GM12878 (cell line): ENCODE results near the gene SAMD9. TPM values are rescaled to one million over a fixed set of nuclear protein-coding genes. Genes with fewer than 3 reads are reported as not detected.

Experiments
- ATAC-seq: fragments of 200-7000 bp; cut with Tn5 transposase; 3 replicates; pipeline ENCODE4 v1.9.1; 2020; ENCODE audit warnings: mild to moderate bottlenecking, moderate library complexity
- BruUV-seq: library from RNA; stranded (reverse); fragments of 400-500 nt; replicated peaks from 2 replicates; lab custom pipeline; 2021; lab: Mats Ljungman, UMichigan
- CTCF ChIA-PET: fragments of 300-600 bp; sonication (Branson Sonifier 250); formaldehyde crosslinking; extraction: SDS; loops from one replicate; lab custom pipeline; 2021; ENCODE audit warnings: inconsistent platforms; lab: Yijun Ruan, JAX
- POLR2A ChIA-PET: fragments of 350-600 bp; formaldehyde crosslinking; extraction: SDS; loops from one replicate; lab custom pipeline; 2021; ENCODE audit warnings: inconsistent platforms; lab: Charles Lee
- RAD21 ChIA-PET: fragments of 300-600 bp; sonication (Branson Sonifier 250); formaldehyde crosslinking; loops from one replicate; lab custom pipeline; 2023; ENCODE audit warnings: antibody characterized with exemption; ENCODE audit not compliant: unreplicated experiment; lab: Charles Lee
- SMC1A ChIA-PET: fragments of 300-600 bp; sonication (Branson Sonifier 250); formaldehyde crosslinking; loops from one replicate; lab custom pipeline; 2023; ENCODE audit not compliant: unreplicated experiment, uncharacterized antibody; lab: Charles Lee
- DNase-seq: peaks from one replicate; pipeline ENCODE4 v3.0.0-alpha.2; 2011; ENCODE audit warnings: low read depth, low spot score
- FAIRE-seq: peaks from 3 replicates; lab custom pipeline; 2011; peaks lifted over from hg19 to GRCh38; lab: Jason Lieb, UNC
- H2AFZ ChIP-seq: 2 replicates; pipeline ENCODE4 v1.6.0; 2011; ENCODE audit warnings: low read depth, low read length, control low read depth; ENCODE audit not compliant: control insufficient read depth
- H3K27ac ChIP-seq: 2 replicates; pipeline ENCODE4 v1.5.1; 2011; ENCODE audit warnings: control low read depth; ENCODE audit not compliant: control insufficient read depth, insufficient read depth
- H3K27me3 ChIP-seq, 2 experiments: replicated peaks in 1 of 2; 2 replicates each; pipeline versions ENCODE4 v1.6.0 to v1.6.1; 2011; ENCODE audit warnings: low read length in 1 of 2; ENCODE audit not compliant: control insufficient read depth in 2 of 2, insufficient read depth in 2 of 2
- H3K36me3 ChIP-seq, 2 experiments: 2 replicates each; pipeline ENCODE4 v1.5.1; 2011; ENCODE audit warnings: low read length in 1 of 2; ENCODE audit not compliant: control insufficient read depth in 2 of 2, insufficient read depth in 2 of 2
- H3K4me1 ChIP-seq: 2 replicates; pipeline ENCODE4 v1.6.1; 2011; ENCODE audit warnings: mild to moderate bottlenecking, low read length, moderate library complexity, mixed read lengths; ENCODE audit not compliant: control insufficient read depth, insufficient read depth
- H3K4me2 ChIP-seq: 2 replicates; pipeline ENCODE4 v1.6.0; 2011; ENCODE audit warnings: control low read depth; ENCODE audit not compliant: control insufficient read depth, insufficient read depth
- H3K4me3 ChIP-seq: fragments of 200-600 bp; sonication (generic); 2 replicates; pipeline ENCODE4 v1.5.1; 2016
- H3K79me2 ChIP-seq: 2 replicates; pipeline ENCODE4 v1.6.0; 2011; ENCODE audit warnings: low read length; ENCODE audit not compliant: control insufficient read depth, insufficient read depth
- H3K9ac ChIP-seq: 2 replicates; pipeline ENCODE4 v1.8.0; 2011; ENCODE audit warnings: low read length, control low read depth, mixed read lengths; ENCODE audit not compliant: control insufficient read depth, insufficient read depth
- H3K9me3 ChIP-seq: replicated peaks from 3 replicates; pipeline ENCODE4 v1.5.1; 2011; ENCODE audit warnings: mild to moderate bottlenecking, low read length; ENCODE audit not compliant: control insufficient read depth, insufficient read depth
- H4K20me1 ChIP-seq: 2 replicates; pipeline ENCODE4 v1.6.0; 2011; ENCODE audit not compliant: control insufficient read depth, insufficient read depth
- ASH2L ChIP-seq: fragments of 300-600, 200-600 bp; sonication (generic); IDR thresholded peaks from 2 replicates; pipeline ENCODE4 v1.6.1; 2017; ENCODE audit warnings: low read depth, mild to moderate bottlenecking, borderline replicate concordance
- EP300 ChIP-seq, 2 experiments: fragments of 150-350 bp in 1 of 2; IDR thresholded peaks; 2 replicates each; pipeline ENCODE4 v1.6.1; 2011 to 2012; ENCODE audit warnings: low read depth in 2 of 2, low read length in 2 of 2, borderline replicate concordance in 1 of 2, improper control_type of control experiment in 1 of 2, inconsistent platforms in 1 of 2; ENCODE audit not compliant: control insufficient read depth in 1 of 2
- GABPA ChIP-seq: IDR thresholded peaks from 2 replicates; pipeline ENCODE4 v1.6.1; 2014; ENCODE audit warnings: antibody characterized with exemption, low read depth, mild to moderate bottlenecking, inconsistent platforms
- HDGF ChIP-seq: fragments of 450-650 bp; IDR thresholded peaks from 2 replicates; pipeline ENCODE4 v1.6.1; 2016; ENCODE audit warnings: antibody characterized with exemption
- KAT2A ChIP-seq: conservative IDR thresholded peaks from 2 replicates; pipeline ENCODE4 v1.6.1; 2011; ENCODE audit warnings: low read depth, low read length; ENCODE audit not compliant: control insufficient read depth
- MXI1 ChIP-seq: fragments of 150-350 bp; IDR thresholded peaks from 2 replicates; pipeline ENCODE4 v1.6.1; 2011; ENCODE audit warnings: low read depth, mild to moderate bottlenecking, inconsistent platforms, low read length, improper control_type of control experiment
- MYB ChIP-seq: fragments of 150-350 bp; IDR thresholded peaks from 2 replicates; pipeline ENCODE4 v1.6.1; 2014; ENCODE audit warnings: mild to moderate bottlenecking, low read depth, low read length, borderline replicate concordance
- NR2C1 ChIP-seq: fragments of 450-650 bp; IDR thresholded peaks from 2 replicates; pipeline ENCODE4 v1.6.1; 2017; ENCODE audit warnings: antibody characterized with exemption, mild to moderate bottlenecking, moderate library complexity
- STAT3 ChIP-seq: IDR thresholded peaks from 2 replicates; pipeline ENCODE4 v1.6.1; 2011; ENCODE audit warnings: low read depth, low read length, improper control_type of control experiment
- ZNF217 ChIP-seq: fragments of 450-650 bp; IDR thresholded peaks from 2 replicates; pipeline ENCODE4 v1.6.1; 2017; ENCODE audit warnings: antibody characterized with exemption, mild to moderate bottlenecking
- ZNF687 ChIP-seq: fragments of 450-650 bp; IDR thresholded peaks from 2 replicates; pipeline ENCODE4 v1.6.1; 2017; ENCODE audit warnings: mild to moderate bottlenecking, moderate library complexity
- WGBS: methylation state at CpG from one replicate; pipeline ENCODE4 v1.1.6; 2016; ENCODE audit warnings: low lambda C conversion rate; ENCODE audit not compliant: insufficient replicate concordance, insufficient coverage; ENCODE audit errors: missing lambda C conversion rate; 5-methylcytosine and 5-hydroxymethylcytosine counted together
- in situ Hi-C: fragments of 300-500 bp; cut with MboI; formaldehyde crosslinking; loops from 9 replicates; pipeline ENCODE4 v1.14.3; 2018; ENCODE audit warnings: mixed read lengths
- intact Hi-C: fragments of 100-400 bp; cut with micrococcal nuclease; formaldehyde crosslinking; loops from one replicate; pipeline ENCODE4 v1.14.2; 2022; ENCODE audit not compliant: unreplicated experiment
- polyA plus RNA-seq, 11 experiments: library from polyadenylated mRNA; depleted of rRNA in 4 of 11; unstranded in 6 of 11; stranded (reverse) in 5 of 11; fragments of >200 nt; fragmentation: Nextera tagmentation in 4 of 11; fragmentation: Illumina TruSeq in 1 of 11; extraction: Ambion mirVana in 4 of 11; extraction: Trizol in 1 of 11; gene quantifications; 1 replicate in 1 of 11; 2 replicates in 10 of 11; pipeline versions ENCODE4 v1.2.1 to v1.2.3, GENCODE V29; 2011 to 2016; ENCODE audit warnings: inconsistent platforms in 2 of 11, missing spikeins in 2 of 11, low read depth in 1 of 11
- total RNA-seq, 4 experiments: library from RNA; depleted of rRNA in 3 of 4; stranded (reverse); fragments of >200 nt in 3 of 4; fragmentation: Illumina TruSeq in 1 of 4; extraction: Trizol in 1 of 4; gene quantifications; 2 replicates each; pipeline versions ENCODE4 v1.2.1 to v1.2.3, GENCODE V29; 2013 to 2021
- TF ChIP-seq, protein P1 (sequence below): fragments of 150-350 bp; IDR thresholded peaks from 2 replicates; pipeline ENCODE4 v1.6.1; 2016; ENCODE audit warnings: low read depth, low read length

The SAMD9 gene
- total and polyA plus RNA-seq, 10 of the 15 experiments (the other 5 are each of a cell fraction or from before 2014, with no cell fraction given): 6.4 to 37.1 (median 15.1) TPM

DNA sequence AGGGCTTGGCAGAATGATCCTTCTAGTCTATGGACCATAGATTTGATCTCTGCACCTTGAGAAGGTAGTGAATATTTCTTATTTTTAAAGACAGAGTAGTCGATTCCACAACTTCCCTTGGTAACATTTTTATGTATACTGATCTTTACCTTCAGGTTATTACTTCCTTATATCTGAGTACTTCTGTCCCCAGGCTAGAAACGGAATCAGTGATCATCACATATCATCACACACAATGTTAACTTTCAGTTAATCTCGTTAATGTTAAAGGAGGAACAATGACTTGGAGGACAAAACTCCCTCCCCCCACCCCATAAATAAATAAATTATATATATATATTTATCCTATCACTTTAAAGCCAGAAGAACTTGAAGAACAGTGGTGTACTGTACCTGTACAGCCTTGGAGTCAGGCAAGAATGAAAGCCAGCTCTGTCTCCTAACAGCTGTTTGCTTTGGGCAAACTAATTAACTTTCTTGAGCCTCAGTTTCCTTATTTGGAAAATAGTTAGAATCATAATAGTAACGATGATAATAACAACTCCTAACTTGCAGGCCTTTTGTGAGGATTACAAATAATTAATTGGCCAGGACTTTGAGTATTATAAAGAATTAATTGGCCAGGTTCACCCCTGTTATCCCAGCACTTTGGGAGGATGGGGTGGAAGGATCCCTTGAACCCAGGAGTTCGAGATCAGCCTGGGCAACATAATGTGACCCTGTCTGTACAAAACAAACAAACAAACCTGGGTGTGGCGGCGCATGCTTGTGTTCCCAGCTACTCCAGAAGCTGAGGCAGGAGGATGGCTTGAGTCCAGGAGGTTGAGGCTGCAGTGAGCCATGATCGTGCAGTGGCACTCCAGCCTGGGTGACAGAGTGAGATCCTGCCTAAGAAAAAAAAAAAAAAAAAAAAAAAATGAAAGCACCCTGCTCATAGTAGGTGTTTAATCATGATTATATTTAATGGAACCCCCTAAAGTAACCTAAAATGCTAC lies 63.5 kb downstream of the SAMD9 start:
- Histone ChIP-seq H3K9me3 (no peaks in the 10 kb centered on the region), H2AFZ (peak overlapping the region; percentile 58), H3K27me3 (no peaks in the 10 kb centered on the region), H3K4me1 (no peaks in the 10 kb centered on the region), H3K4me3 (no peak overlapping the region), H3K4me2 (peak overlapping the region; percentile 33; the same call in 1 of the 2 replicates), H3K27ac (no peak overlapping the region), H3K9ac (no peak overlapping the region), H3K36me3 (no peaks in the 10 kb centered on the region), H3K79me2 (no peaks in the 10 kb centered on the region), H4K20me1 (no peaks in the 10 kb centered on the region)
- FAIRE-seq (no peak), ATAC-seq (peak; percentile 34; the same call in 2 of the 3 replicates), DNase-seq (no peak)
- SMC1A ChIA-PET: interaction anchor here (0.7 to 2.5 kb wide), 2 partner anchors 273 to 434 kb away, joined by 3 to 12 read pairs; no protein-coding TSS in a partner anchor
- in situ Hi-C loops: loop anchor here (5.0 to 10.0 kb wide), 4 partner anchors 219 to 629 kb away; partner anchors contain the start of gene CDK6
- no TSS peak for BruUV-seq
- RAD21 ChIA-PET: interaction anchor here (1.1 kb wide), 1 partner anchor 442 kb away, joined by 3 read pairs; no protein-coding TSS in a partner anchor
- intact Hi-C loops: loop anchor here (2.0 to 10.0 kb wide), 2 partner anchors 589 to 629 kb away; no protein-coding TSS in a partner anchor
- POLR2A ChIA-PET: interaction anchor here (0.7 kb wide), 1 partner anchor 25 kb away, joined by 5 read pairs; no protein-coding TSS in a partner anchor
- 62% methylated on average over 8 of the region's 8 CpGs for WGBS
- CTCF ChIA-PET: interaction anchor here (0.9 to 2.0 kb wide), 9 partner anchors 17 to 630 kb away, joined by 3 to 8 read pairs (median 3); no protein-coding TSS in a partner anchor
- TF ChIP-seq STAT3 (no peak), ZNF687 (no peak), MXI1 (no peak), GABPA (no peak), MYB (no peak), EP300 (IDR thresholded peaks at IDR 0.05; ENCODE audit: borderline replicate concordance in 1 of 2, control insufficient read depth in 1 of 2, low read depth in 2 of 2, low read length in 2 of 2) (no peak), ZNF217 (no peak), ASH2L (no peak), KAT2A (no peak), NR2C1 (no peak), HDGF (no peak)
- TF ChIP-seq, protein P1, sequence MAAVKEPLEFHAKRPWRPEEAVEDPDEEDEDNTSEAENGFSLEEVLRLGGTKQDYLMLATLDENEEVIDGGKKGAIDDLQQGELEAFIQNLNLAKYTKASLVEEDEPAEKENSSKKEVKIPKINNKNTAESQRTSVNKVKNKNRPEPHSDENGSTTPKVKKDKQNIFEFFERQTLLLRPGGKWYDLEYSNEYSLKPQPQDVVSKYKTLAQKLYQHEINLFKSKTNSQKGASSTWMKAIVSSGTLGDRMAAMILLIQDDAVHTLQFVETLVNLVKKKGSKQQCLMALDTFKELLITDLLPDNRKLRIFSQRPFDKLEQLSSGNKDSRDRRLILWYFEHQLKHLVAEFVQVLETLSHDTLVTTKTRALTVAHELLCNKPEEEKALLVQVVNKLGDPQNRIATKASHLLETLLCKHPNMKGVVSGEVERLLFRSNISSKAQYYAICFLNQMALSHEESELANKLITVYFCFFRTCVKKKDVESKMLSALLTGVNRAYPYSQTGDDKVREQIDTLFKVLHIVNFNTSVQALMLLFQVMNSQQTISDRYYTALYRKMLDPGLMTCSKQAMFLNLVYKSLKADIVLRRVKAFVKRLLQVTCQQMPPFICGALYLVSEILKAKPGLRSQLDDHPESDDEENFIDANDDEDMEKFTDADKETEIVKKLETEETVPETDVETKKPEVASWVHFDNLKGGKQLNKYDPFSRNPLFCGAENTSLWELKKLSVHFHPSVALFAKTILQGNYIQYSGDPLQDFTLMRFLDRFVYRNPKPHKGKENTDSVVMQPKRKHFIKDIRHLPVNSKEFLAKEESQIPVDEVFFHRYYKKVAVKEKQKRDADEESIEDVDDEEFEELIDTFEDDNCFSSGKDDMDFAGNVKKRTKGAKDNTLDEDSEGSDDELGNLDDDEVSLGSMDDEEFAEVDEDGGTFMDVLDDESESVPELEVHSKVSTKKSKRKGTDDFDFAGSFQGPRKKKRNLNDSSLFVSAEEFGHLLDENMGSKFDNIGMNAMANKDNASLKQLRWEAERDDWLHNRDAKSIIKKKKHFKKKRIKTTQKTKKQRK: no peak
- TF ChIP-seq, all 136 proteins: peak for 0
